ENCODE results near the gene TMEM150A. TPM values are rescaled to one million over a fixed set of nuclear protein-coding genes. Genes with fewer than 3 reads are reported as not detected.

The TMEM150A gene
- total and polyA plus RNA-seq, 2 of the 13 experiments (the other 11 are each of a cell fraction or from before 2014, with no cell fraction given), result 30.1 to 70.4 TPM

GRCh38 chr2:85551698-85552678 is 50.5 kb downstream of the TMEM150A start (continued):
- TF ChIP-seq POGK (CRISPR knock-in tag; conservative IDR thresholded peaks at IDR 0.05), result no peak
- TF ChIP-seq NFKBIZ (CRISPR knock-in tag; IDR thresholded peaks at IDR 0.05), result no peak
- TF ChIP-seq ZMYM4 (CRISPR knock-in tag; IDR thresholded peaks at IDR 0.05), result 0 out of 2 replicates have a peak, but pooled peaks have one; percentile 13
- TF ChIP-seq ZNF790 (CRISPR knock-in tag; IDR thresholded peaks at IDR 0.05; ENCODE audit: borderline replicate concordance), result no peak
- no peak for TF ChIP-seq MATR3 (CRISPR knock-in tag; IDR thresholded peaks at IDR 0.05)
- no peak for TF ChIP-seq ARNTL (CRISPR knock-in tag; IDR thresholded peaks at IDR 0.05)
- no peak for TF ChIP-seq CREM (IDR thresholded peaks at IDR 0.05)
- TF ChIP-seq CREM (CRISPR knock-in tag; IDR thresholded peaks at IDR 0.05), result no peak
- no peak for TF ChIP-seq ZNF563 (CRISPR knock-in tag; IDR thresholded peaks at IDR 0.05)
- no peak for TF ChIP-seq MLX (CRISPR knock-in tag; IDR thresholded peaks at IDR 0.05)
- no peak for TF ChIP-seq SMYD3 (CRISPR knock-in tag; IDR thresholded peaks at IDR 0.05)
- TF ChIP-seq TBP (CRISPR knock-in tag; IDR thresholded peaks at IDR 0.05), result no peak
- 0 out of 2 replicates have a peak, but pooled peaks have one; percentile 22 for TF ChIP-seq PHF8 (CRISPR knock-in tag; IDR thresholded peaks at IDR 0.05)
- no peak for TF ChIP-seq ZNF292 (CRISPR knock-in tag; IDR thresholded peaks at IDR 0.05; ENCODE audit: borderline replicate concordance, low read depth)
- no peak for TF ChIP-seq CCDC6 (CRISPR knock-in tag; IDR thresholded peaks at IDR 0.05)
- TF ChIP-seq ZBED4 (CRISPR knock-in tag; IDR thresholded peaks at IDR 0.05; ENCODE audit: borderline replicate concordance), result peak; percentile 72; the same call in 1 of the 2 replicates
- no peak for TF ChIP-seq RAD51 (IDR thresholded peaks at IDR 0.05; ENCODE audit: borderline replicate concordance)
- no peak for TF ChIP-seq ZNF800 (CRISPR knock-in tag; IDR thresholded peaks at IDR 0.05)
- no peak for TF ChIP-seq FOXK2 (IDR thresholded peaks at IDR 0.05)
- no peak for TF ChIP-seq DR1 (CRISPR knock-in tag; IDR thresholded peaks at IDR 0.05)
- no peak for TF ChIP-seq ZNF160 (CRISPR knock-in tag; IDR thresholded peaks at IDR 0.05)
- TF ChIP-seq ZNF737 (CRISPR knock-in tag; IDR thresholded peaks at IDR 0.05; ENCODE audit: borderline replicate concordance), result no peak
- no peak for TF ChIP-seq ZNF441 (CRISPR knock-in tag; IDR thresholded peaks at IDR 0.05; ENCODE audit: borderline replicate concordance)
